ENCODE data around the gene DSCAM. TPM values are rescaled to one million over a fixed set of nuclear protein-coding genes. Genes with fewer than 3 reads are reported as not detected.
"Not testable (repeated sequence)": the region's sequence is repeated elsewhere in the genome, so short reads cannot be mapped to it uniquely, and the experiment has no call there.

DSCAM gene
- total RNA-seq, 1 experiment from 2014 or later, result not detected

- no peak overlapping the region for H3K4me3 ChIP-seq
- H3K27me3 ChIP-seq, result no peaks in the 10 kb centered on the region
- no peak for DNase-seq
- H3K36me3 ChIP-seq, result no peaks in the 10 kb centered on the region
- H3K9me3 ChIP-seq, result no peaks in the 10 kb centered on the region
Observed at GRCh38 chr21:40185208-40185607, 661.8 kb downstream of the DSCAM start.

GRCh38 chr21:40182491-40182890 lies 664.5 kb downstream of the DSCAM start:
- not testable (repeated sequence) for H3K4me3 ChIP-seq, H3K9me3 ChIP-seq, DNase-seq, H3K27me3 ChIP-seq, H3K36me3 ChIP-seq

- DNase-seq, result no peak
- no peak overlapping the region for H3K4me3 ChIP-seq
- no peaks in the 10 kb centered on the region for H3K9me3 ChIP-seq
- H3K27me3 ChIP-seq, result 0 out of 2 replicates have a peak, but pooled peaks cover 2% of the 10 kb centered on the region
- no peaks in the 10 kb centered on the region for H3K36me3 ChIP-seq
Observed at GRCh38 chr21:40179166-40179565, 667.8 kb downstream of the DSCAM start.

- Histone ChIP-seq H3K9me3 (no peaks in the 10 kb centered on the region), H3K36me3 (no peaks in the 10 kb centered on the region), H3K27me3 (0 out of 2 replicates have a peak, but pooled peaks cover 2% of the 10 kb centered on the region), H3K4me3 (no peak overlapping the region)
- DNase-seq, result no peak
Observed at GRCh38 chr21:40178726-40179125, 668.2 kb downstream of the DSCAM start.

GRCh38 chr21:40177979-40178378 lies 669.0 kb downstream of the DSCAM start:
- DNase-seq, result no peak
- no peak overlapping the region for H3K4me3 ChIP-seq
- no peaks in the 10 kb centered on the region for H3K36me3 ChIP-seq
- H3K27me3 ChIP-seq, result 0 out of 2 replicates have a peak, but pooled peaks cover 2% of the 10 kb centered on the region
- no peaks in the 10 kb centered on the region for H3K9me3 ChIP-seq

GRCh38 chr21:40176724-40177123 lies 670.2 kb downstream of the DSCAM start:
- Histone ChIP-seq H3K36me3 (no peaks in the 10 kb centered on the region), H3K9me3 (no peaks in the 10 kb centered on the region), H3K27me3 (0 out of 2 replicates have a peak, but pooled peaks cover 2% of the 10 kb centered on the region), H3K4me3 (no peak overlapping the region)
- DNase-seq, result no peak

- no peaks in the 10 kb centered on the region for H3K9me3 ChIP-seq
- no peak for DNase-seq
- H3K36me3 ChIP-seq, result no peaks in the 10 kb centered on the region
- H3K27me3 ChIP-seq, result 0 out of 2 replicates have a peak, but pooled peaks cover 2% of the 10 kb centered on the region
- no peak overlapping the region for H3K4me3 ChIP-seq
Observed at GRCh38 chr21:40173816-40174215, 673.1 kb downstream of the DSCAM start.

- no peak overlapping the region for H3K4me3 ChIP-seq
- H3K27me3 ChIP-seq, result no peaks in the 10 kb centered on the region
- no peak for DNase-seq
- no peaks in the 10 kb centered on the region for H3K36me3 ChIP-seq
- H3K9me3 ChIP-seq, result no peaks in the 10 kb centered on the region
Observed at GRCh38 chr21:40169971-40170370, 677.0 kb downstream of the DSCAM start.

GRCh38 chr21:40166291-40166843 lies 680.6 kb downstream of the DSCAM start:
- DNase-seq, result no peak
- Histone ChIP-seq H3K27me3 (no peaks in the 10 kb centered on the region), H3K9me3 (no peaks in the 10 kb centered on the region), H3K4me3 (no peak overlapping the region), H3K36me3 (no peaks in the 10 kb centered on the region)

GRCh38 chr21:40165773-40166070 lies 681.2 kb downstream of the DSCAM start:
- DNase-seq, result no peak
- H3K9me3 ChIP-seq, result no peaks in the 10 kb centered on the region
- no peak overlapping the region for H3K4me3 ChIP-seq
- H3K36me3 ChIP-seq, result no peaks in the 10 kb centered on the region
- no peaks in the 10 kb centered on the region for H3K27me3 ChIP-seq

- no peak for DNase-seq
- H3K27me3 ChIP-seq, result no peaks in the 10 kb centered on the region
Observed at GRCh38 chr21:40164905-40165772, 681.8 kb downstream of the DSCAM start.

GRCh38 chr21:40162075-40162474 lies 684.9 kb downstream of the DSCAM start:
- no peak for DNase-seq
- H3K9me3 ChIP-seq, result no peaks in the 10 kb centered on the region
- H3K27me3 ChIP-seq, result no peaks in the 10 kb centered on the region
- no peak overlapping the region for H3K4me3 ChIP-seq
- H3K36me3 ChIP-seq, result no peaks in the 10 kb centered on the region

More at GRCh38 chr21:40164905-40165772, 681.8 kb downstream of the DSCAM start:
- H3K9me3 ChIP-seq, result no peaks in the 10 kb centered on the region
- H3K4me3 ChIP-seq, result no peak overlapping the region
- H3K36me3 ChIP-seq, result no peaks in the 10 kb centered on the region

- no peaks in the 10 kb centered on the region for H3K9me3 ChIP-seq
- H3K27me3 ChIP-seq, result no peaks in the 10 kb centered on the region
- no peak for DNase-seq
- no peaks in the 10 kb centered on the region for H3K36me3 ChIP-seq
- H3K4me3 ChIP-seq, result no peak overlapping the region
Observed at GRCh38 chr21:40160911-40161310, 686.0 kb downstream of the DSCAM start.

- no peaks in the 10 kb centered on the region for H3K27me3 ChIP-seq
- no peaks in the 10 kb centered on the region for H3K9me3 ChIP-seq
- DNase-seq, result no peak
- no peak overlapping the region for H3K4me3 ChIP-seq
- H3K36me3 ChIP-seq, result no peaks in the 10 kb centered on the region
Observed at GRCh38 chr21:40158366-40158765, 688.6 kb downstream of the DSCAM start.

- Histone ChIP-seq H3K9me3 (no peaks in the 10 kb centered on the region), H3K4me3 (no peak overlapping the region), H3K27me3 (no peaks in the 10 kb centered on the region; the same call in 1 of the 2 replicates), H3K36me3 (no peaks in the 10 kb centered on the region)
- DNase-seq, result no peak
Observed at GRCh38 chr21:40155563-40155962, 691.4 kb downstream of the DSCAM start.

- no peak for DNase-seq
- no peaks in the 10 kb centered on the region for H3K9me3 ChIP-seq
- H3K4me3 ChIP-seq, result no peak overlapping the region
- H3K27me3 ChIP-seq, result no peaks in the 10 kb centered on the region; the same call in 1 of the 2 replicates
- no peaks in the 10 kb centered on the region for H3K36me3 ChIP-seq
Observed at GRCh38 chr21:40153351-40153750, 693.6 kb downstream of the DSCAM start.

GRCh38 chr21:40152476-40152875 lies 694.5 kb downstream of the DSCAM start:
- Histone ChIP-seq H3K36me3 (no peaks in the 10 kb centered on the region), H3K4me3 (no peak overlapping the region), H3K9me3 (no peaks in the 10 kb centered on the region), H3K27me3 (no peaks in the 10 kb centered on the region; the same call in none of the 2 replicates)
- no peak for DNase-seq

- no peaks in the 10 kb centered on the region for H3K36me3 ChIP-seq
- H3K9me3 ChIP-seq, result no peaks in the 10 kb centered on the region
- H3K4me3 ChIP-seq, result no peak overlapping the region
- no peaks in the 10 kb centered on the region; the same call in none of the 2 replicates for H3K27me3 ChIP-seq
- DNase-seq, result no peak
Observed at GRCh38 chr21:40151611-40152010, 695.3 kb downstream of the DSCAM start.

Measured in MG63 (cell line).